Left kidney (tissue), 2 donors: Measurements from ENCODE around the gene STIMATE. TPM values are rescaled to one million over a fixed set of nuclear protein-coding genes. Genes with fewer than 3 reads are reported as not detected.

ENCODE experiments used
- DNase-seq: peaks from one replicate; pipeline ENCODE4 v3.0.0-alpha.2; 2013
- polyA plus RNA-seq: library from polyadenylated mRNA; unstranded; fragments of 120-200 nt; gene quantifications from one replicate; pipeline ENCODE4 v1.2.1, GENCODE V29; 2013; ENCODE audit not compliant: insufficient read length

The STIMATE gene
- polyA plus RNA-seq, 1 donor: 17.6 TPM

GRCh38 chr3:52843108-52843865, 54.1 kb downstream of the STIMATE start:
- no peak for DNase-seq

- DNase-seq: no peak
Measured at GRCh38 chr3:52842424-52842823, 54.9 kb downstream of the STIMATE start.

DNA sequence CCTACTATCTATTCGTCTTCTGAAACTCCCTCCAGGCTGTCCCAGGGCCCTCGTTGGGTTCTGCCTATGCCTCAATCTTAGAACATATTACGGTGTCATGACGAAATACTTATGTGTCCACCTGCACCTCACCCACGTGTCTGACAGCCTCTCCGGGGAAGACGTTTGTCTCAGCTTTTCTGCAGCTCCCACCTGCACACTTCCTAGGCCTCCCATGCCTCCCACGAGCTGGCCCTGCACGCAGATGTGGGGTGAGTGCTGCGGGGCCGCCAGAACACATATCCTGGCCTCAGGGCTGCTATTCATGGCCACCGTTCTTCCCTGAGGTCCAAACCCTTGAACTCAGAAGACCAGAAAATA, 55.4 kb downstream of the STIMATE start:
- no peak for DNase-seq

- no peak for DNase-seq
Measured at GRCh38 chr3:52841211-52841980, 56.0 kb downstream of the STIMATE start.

GRCh38 chr3:52839892-52840545, 57.3 kb downstream of the STIMATE start:
- DNase-seq: no peak

GRCh38 chr3:52839268-52839575, 58.1 kb downstream of the STIMATE start:
- DNase-seq: no peak

DNA sequence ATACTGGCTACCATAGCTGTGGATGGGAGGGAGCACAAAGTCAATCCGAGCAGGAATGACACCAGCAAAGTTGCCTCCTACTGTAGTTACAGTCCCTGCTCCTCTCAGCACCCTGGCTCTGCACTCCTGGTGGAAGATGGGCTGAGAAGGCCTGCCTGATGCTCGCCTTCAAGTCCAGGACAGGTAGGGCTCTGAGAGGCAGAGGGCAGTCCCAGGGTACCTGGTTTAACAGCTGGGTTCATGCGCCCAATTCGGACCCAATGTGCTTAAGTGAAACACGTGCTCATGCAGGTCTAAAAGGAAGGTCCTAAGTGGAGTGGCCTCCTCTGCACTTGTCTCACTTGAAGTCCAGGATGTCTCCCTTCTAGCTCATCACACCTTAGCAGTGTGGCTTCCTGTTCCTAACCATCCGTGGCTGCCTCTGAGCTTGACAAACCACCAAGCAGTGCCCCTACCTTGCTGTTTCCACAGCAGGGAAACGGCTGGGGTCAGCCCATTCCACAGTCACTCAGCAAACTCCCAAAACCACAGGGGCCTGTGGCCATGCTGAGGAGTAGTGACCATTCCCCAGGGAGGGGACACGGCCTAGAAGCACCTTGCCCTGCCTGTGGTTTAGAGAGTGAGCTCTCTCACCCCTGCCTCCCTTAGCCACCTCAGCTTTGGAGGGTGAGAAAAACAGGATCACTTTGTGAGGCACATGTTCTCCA, 58.6 kb downstream of the STIMATE start:
- DNase-seq: no peak

DNA sequence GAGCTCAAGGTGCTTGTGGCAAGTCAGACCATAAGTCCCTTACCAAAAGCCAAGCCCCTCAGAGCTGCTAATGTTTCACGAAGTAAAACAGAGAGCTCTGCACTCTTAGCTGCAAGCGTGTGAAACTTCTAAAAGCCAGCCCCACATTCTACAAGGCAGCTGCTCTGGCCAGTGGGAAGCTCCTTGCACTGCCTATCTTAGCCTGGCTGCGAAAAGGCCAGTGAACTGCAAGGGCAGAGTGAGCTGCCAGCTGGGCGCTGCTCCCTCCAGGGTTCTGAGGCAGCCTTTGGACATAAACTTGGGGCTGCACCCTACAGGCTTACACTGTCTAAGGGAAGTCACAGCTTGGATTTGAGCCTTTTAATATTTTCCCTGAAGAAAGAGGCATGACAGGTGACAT, 60.4 kb downstream of the STIMATE start:
- DNase-seq: no peak

DNA sequence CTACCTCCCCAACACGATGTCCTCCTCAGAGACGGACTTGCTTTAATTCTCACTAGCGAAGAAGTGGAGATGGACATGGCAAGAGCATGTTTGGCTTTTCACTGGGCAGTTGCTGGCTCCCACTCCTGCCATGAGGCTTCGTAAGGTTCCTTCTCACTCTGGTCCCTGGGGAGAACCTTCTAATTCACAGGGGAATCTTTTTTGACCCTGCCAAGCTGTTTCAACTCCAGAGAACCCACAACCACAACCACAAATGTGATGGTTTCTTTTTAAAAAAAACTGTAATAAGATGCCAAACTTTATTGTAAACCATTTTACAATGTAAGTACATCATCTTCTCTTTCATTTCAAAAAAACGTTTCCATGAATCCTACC, 60.9 kb downstream of the STIMATE start:
- DNase-seq: no peak

DNA sequence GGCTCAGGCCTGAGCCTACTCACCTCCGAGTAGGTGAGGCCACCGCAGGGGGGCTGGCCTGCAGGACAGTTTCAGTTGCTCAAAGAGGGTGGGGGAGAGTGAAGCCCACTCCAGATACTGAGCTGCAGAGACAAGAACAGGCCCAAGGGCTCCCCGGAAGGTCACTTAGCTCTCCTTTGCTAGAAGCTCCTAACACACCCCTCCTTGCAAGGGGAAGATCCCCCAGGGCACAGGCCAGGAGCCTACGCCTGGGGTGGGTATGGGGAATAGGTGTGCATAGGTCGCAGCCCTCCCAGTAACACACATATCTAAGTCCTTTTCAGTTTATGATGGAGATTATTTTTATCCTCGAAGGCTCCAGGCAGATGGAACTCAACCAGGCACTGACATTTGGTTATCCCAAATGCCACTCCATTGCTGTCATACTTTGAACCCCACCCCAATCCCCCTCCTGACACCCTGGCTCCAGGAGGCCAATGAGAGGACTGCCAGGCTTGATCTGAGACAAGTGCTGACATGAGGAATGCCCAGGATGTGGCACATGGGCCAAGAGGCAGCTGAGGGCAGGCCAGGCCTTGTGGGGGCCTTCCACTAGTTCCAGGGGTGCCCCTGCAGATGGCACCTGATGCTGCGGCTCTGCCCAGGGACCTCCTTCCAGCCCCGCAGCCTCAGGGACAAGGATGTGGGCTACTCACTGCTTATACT, 61.4 kb downstream of the STIMATE start:
- DNase-seq: no peak

DNA sequence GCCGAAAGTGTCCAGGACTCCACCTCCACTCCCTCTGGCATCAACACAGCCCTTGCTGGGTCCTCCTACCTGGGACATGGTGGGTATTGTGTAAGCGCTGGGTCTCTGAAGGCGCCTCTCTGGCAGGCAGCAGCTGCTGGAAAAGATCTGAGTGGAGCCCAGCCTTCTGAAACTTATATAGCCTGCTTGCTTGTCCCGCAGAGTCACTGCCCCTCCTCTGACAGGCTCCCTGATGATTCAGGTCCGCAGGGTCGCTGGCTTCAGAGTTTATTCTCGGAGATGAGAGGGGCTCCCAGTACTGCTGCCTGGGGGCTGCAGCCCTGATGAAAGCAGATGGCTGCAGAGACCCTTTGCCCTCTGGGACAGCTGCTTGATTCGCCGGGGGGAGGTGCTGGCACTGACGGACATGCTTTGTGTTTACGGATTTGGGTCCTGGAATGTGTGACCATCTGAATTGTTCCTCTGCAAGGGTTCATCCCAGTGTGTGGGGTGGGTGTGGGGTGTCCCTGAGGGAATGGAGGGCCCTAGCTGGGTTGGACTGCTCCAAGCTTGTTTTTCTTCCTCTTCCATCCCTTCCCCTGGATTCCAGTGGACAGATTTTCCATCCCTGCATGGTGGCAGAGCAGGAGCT, 62.4 kb downstream of the STIMATE start, which contains the start of gene MUSTN1:
TSS of gene MUSTN1 (minus strand) at position 149 of the 631 bp plus-strand sequence. CDS start at position 78, 71 bp downstream.
- DNase-seq: peak; percentile 27

DNA sequence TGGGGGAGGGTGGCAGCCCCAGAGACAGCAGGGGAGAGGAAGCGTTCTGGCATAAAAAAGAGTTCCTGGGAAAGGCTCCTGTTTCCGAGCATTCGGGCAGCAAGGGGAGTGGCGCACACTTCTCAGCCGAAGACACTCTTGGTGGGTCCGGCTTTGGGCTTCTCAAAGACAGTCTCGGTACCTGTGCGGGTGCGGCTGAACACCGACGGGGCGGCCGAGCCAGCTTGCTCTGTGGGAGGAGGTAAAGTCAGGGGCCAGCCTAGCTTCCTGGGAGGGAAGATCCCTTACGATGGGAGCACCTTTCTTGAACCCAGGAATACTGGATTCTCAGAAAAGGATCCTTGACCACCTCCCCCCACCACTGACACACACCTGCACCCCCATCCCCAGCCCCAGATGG, 64.1 kb downstream of the STIMATE start:
- no peak for DNase-seq

DNA sequence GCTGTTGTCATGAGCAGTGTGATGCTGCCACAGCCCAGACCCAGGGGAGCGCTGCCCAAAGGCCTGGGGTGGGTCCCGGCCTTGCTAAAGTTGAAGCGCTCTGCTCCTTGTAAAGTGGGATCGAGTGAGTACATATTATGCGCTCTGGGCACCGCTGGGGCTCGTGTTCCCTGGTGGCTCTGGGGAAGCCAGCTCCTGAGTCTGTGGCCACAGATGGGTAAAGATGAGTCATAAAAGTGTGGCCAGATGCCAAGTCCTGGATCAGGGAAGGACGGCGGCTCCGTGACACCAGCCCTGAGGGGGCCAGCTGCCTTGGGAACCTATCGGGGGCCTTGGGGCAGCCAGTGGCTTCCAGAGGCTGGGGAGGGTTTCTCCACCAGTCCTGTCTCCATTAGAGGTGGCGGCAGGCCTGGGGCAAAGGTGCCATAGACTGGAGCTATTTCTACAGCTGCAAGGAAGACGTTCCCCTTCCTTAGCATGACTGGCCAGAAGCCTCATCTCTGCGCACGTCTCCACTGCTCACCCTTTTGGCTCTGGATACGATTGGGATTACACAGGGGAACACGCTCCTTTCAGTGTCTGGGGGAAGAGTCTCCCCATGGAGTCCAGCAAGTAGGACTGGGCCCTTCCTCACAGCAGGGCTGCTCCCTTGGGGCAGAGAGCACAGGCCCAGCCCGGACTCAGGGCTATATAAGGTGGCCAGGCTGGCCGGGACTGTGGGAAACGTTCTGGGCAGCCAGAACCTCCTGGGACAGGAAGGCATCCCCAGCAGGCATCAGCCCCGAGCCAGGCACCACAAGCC, 65.6 kb downstream of the STIMATE start:
- DNase-seq: no peak

GRCh38 chr3:52830535-52831258, 66.7 kb downstream of the STIMATE start, which contains the start of gene ITIH4:
ITIH4 (minus strand) TSS chr3:52830672; CDS start chr3:52830642, 30 bp downstream.
- no peak for DNase-seq

- no peak for DNase-seq
Measured at GRCh38 chr3:52829906-52830463, 67.4 kb downstream of the STIMATE start.

DNA sequence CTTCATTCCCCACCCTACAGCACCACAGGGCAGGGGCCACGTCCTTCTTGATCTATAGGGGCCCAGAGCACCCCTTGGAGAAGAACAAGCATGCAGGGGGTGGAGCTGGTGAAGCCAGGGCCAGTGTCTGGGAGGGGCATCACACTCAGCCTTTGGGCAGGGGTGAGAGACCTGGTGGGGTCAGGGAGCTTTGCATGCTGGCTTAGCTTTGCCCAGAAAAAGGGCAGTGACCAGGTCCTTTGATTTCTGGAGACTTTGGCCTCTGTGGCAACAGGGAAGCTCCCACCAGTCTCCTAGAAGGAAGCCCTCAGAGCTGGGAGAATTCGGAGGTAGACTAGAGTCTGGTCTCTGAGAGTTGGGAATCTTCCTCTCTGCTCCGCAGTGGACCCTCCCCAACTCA, 67.9 kb downstream of the STIMATE start:
- no peak for DNase-seq

- peak; percentile 26 for DNase-seq
Measured at GRCh38 chr3:52827866-52828376, 69.4 kb downstream of the STIMATE start.

- DNase-seq: no peak
Measured at GRCh38 chr3:52827441-52827840, 69.9 kb downstream of the STIMATE start.

DNA sequence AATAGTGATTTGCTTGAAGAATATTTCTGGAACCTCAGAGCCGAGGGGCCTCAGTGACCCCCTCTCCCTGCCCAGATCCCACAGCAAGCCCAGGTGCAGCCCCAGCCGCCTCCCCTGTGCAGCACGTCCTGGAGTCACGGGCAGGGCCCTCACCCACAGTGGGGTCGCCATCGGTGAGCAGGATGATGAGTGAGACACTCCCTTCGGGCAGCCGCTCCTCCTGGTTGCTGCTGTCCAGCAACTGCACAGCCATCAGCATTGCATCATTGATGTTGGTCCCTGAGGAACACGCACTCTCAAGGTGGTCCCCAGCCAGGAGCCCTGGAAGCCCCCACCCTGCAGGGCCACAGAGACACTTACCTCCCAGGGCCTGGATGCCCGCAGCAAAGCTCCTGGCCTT, 73.3 kb downstream of the STIMATE start:
- no peak for DNase-seq
